Renal cortical epithelial cell (primary cell): ENCODE data around the gene PRSS35. TPM values are rescaled to one million over a fixed set of nuclear protein-coding genes. Genes with fewer than 3 reads are reported as not detected.
"Not testable (repeated sequence)": the region's sequence is repeated elsewhere in the genome, so short reads cannot be mapped to it uniquely, and the experiment has no call there.

Experiments
- DNase-seq: peaks from one replicate; pipeline ENCODE4 v3.0.0-alpha.2; 2011; ENCODE audit warnings: low read depth
- total RNA-seq: library from RNA; depleted of rRNA; stranded (reverse); fragments of >200 nt; gene quantifications from 2 replicates; pipeline ENCODE4 v1.2.3, GENCODE V29; 2014

Gene PRSS35
- 5.0 TPM in 1 of 2 replicates, not detected in the other for total RNA-seq

DNA sequence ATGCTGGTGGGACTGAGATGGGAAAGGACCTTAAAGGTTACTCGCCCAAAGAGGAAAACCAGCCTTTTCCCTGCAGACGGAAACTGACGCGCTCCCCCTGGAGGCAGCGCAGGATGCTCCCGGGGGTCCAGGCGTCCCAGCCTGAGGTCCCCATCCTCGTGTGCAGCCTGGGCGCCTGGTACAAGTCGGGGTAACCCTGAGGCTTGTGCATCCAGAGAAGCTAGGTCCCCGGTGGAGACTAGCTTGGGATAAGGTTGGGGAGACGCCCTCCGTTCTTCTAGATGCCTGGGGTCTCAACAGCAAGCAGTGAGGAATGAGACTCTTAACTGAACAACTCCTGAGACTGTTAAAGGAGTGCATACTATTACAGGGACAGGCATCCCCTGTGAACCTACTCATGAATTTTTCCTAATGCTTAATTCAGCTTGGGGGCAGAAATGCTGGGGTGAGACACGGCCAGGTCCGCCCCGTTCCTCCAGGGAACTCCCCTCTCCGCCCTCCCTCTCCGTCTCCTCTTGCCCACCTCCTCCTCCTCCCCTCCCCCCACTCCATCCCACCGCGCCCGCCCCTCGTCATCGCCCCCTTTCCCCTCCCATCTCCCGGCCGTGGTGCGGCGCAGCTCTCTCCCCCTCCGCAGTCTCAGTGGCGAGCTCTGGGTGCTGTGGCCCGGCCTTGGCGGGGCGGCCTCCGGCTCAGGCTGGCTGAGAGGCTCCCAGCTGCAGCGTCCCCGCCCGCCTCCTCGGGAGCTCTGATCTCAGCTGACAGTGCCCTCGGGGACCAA, at the start of gene PRSS35:
TSS of gene PRSS35 (plus strand) at position 634 of the 781 bp plus-strand sequence. CDS start 10,908 bp downstream, outside the sequence.
- peak; percentile 51 for DNase-seq

DNA sequence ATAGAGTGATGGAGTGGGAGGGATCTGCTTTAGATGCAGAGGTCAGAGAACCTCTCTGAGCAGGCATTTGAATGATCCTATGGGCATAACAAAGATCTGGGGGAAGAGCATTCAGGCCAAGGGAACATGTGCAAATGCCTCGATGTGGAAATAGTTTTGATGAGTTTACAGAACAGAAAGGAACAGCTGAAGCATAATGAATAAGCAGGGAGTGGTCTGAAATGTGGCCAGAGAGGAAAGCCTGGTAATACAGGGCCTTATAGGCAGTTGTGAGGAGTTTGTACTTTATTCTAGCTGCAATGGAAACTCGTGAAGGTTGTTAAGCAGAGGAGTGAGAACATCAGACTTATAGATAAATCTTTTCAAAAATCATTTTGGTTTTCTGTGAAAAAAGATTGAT, 48.4 kb upstream of the PRSS35 start:
- DNase-seq = peak; percentile 9

DNA sequence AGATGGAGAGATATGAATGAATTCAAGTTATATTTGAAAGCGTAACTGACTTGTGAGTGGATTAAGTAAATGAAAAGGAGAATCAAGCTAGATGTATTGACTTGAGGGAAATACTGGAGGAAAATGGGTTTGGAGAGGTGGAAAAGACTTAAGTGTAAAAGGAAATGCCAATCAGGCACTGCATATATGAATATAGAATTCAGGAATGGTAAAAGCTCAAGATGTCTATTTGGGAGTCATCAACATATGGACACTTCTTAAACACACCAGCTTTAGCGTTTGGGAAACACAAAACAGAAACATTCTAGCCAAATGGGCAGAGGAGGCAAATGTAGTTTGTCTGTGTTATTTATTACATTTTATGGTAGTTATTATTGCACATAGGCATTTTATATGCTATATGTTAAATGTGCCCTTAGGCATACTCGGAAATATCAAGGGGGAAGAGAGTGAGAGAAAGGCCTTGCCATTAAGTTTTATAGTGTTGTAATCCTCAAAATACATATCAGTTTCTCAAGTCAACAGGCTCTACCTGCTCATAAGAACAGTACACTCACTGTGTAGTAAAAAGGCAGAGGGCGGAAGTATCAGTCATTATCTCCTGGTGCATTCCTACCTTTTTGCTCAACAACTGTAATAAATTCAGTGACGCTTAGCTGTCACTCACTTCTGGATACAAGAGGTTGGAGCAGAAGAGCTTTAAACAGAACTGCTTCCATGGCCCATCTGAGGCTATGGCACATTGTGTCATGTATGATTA, 47.8 kb upstream of the PRSS35 start:
- no peak for DNase-seq

DNA sequence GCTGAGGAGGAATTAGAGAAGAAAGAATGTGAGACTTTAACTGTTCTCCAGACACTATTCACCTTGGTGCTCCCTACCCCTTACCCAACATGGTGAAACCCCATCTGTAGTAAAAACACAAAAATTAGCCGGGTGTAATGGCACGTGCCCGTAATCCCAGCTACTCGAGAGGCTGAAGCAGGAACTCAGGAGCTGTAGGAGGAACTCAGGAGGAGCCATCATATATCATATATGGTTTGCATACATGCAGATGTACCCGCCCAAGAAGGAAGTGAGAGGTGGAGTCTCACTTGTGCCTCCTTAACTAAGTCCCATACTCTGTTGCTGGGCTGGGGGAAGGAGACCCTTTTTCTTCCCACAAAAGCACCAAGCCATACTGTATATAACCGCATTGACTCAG, 46.0 kb upstream of the PRSS35 start:
- DNase-seq = no peak

GRCh38 chr6:83467620-83468036, 44.7 kb upstream of the PRSS35 start:
- DNase-seq = no peak

DNA sequence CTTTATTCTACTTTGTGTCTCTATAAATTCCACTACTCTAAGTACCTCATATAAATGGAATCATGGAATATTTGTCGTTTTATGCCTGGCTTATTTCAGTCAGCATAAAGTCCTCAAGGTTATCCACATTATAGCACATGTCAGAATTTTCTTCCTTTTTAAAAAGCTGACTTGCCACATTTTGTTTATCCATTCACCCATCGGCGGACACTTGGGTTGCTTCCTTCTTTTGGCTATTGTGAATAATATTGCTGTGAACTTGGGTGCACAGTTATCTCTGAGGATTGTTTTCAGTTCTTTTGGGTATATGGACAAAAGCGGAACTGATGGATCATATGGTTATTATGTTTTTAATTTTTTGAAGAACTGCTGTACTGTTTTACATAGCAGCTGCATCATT, 42.3 kb upstream of the PRSS35 start:
- no peak for DNase-seq

- DNase-seq = no peak
These were observed 41.7 kb upstream of the PRSS35 start for GRCh38 chr6:83470587-83470986.

GRCh38 chr6:83472767-83473166, 39.6 kb upstream of the PRSS35 start:
- no peak for DNase-seq

GRCh38 chr6:83474309-83474708, 38.0 kb upstream of the PRSS35 start:
- DNase-seq = peak; percentile 69

DNA sequence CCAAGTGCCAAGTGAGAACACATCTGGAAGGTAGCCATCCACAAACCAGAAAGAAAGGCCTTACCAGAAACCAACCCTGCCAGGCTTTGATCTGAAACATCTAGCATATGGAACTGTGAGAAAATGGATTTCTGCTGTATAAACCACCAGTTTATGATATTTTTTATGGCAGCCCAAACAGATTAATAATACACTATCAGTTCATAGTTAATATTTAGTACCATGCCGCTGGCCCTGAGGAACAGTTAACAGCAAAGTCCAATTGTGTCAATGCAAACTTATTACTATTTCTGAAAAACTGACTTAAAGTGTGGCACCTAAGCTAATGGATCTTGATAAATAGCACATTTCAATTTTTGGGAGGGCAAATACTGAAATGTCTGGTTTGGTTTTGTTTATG, 35.4 kb upstream of the PRSS35 start:
- DNase-seq = no peak

- no peak for DNase-seq
These were observed 32.9 kb upstream of the PRSS35 start for GRCh38 chr6:83479389-83479788.

- DNase-seq = no peak
These were observed 31.9 kb upstream of the PRSS35 start for GRCh38 chr6:83480470-83480869.

DNA sequence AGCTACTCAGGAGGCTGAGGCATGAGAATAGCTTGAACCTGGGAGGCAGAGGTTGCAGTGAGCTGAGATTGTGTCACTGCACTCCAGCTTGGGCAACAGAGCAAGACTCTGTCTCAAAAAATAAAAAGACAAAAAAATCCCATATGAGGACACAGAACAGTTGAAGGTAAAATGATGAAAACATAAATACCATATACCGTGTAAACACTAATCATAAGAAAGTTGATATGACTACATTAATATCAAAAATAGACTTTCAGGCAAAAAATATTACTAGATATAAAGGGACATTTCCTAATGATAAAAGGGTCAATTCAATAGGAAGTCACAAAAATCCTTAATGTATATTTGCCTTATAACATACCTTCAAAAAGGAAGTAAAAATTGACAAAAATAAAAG, 30.4 kb upstream of the PRSS35 start:
- DNase-seq = not testable (repeated sequence)

DNA sequence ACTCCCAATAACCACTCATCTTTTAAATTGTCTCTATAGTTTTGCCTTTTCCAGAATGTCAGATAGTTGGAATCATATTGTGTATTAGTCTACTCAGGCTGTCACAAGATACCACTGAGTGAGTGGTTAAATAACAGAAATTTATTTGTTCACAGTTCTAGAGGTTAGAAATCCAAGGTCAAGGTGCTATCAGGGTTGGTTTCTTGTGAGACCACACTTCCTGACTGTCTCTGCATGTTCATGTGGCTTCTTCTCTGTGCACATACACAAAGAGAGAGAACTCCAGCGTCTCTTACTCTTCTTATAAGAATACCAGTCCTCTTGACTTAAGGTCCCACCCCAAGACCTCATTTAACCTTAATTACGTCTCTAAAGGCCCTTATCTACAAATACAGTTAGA, 23.9 kb upstream of the PRSS35 start:
- DNase-seq = no peak

- DNase-seq = no peak
These were observed 23.5 kb upstream of the PRSS35 start for GRCh38 chr6:83488861-83489260.

DNA sequence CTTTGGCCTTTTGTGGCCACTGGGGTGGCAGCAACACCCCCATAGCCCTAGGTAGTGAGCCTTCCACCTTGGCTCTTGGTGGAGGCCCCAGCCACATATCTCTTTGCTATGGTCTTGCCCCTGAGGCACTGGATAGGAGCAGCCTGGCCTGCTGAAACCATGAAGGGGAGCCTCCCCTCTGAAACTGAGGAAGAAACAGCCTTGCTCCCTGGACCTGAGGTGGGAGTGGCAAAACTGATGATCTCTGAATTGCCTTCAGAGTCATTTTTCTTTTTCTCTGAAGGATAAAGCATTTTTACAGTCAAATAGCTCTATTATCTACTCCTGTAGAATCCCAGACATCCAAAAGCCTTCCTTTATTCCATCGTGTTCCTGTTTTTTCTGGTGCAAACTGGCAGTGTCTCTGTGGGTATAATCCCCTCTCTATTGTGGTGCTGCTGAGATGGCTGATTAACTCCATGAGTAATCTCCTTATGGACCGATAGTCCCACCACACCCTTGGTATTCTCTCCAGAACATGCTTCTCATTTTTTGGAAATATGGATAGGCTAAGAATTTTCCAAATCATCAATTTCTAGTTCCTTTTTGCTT, 22.0 kb upstream of the PRSS35 start:
- DNase-seq = no peak

GRCh38 chr6:83505356-83505755, 7.0 kb upstream of the PRSS35 start:
- no peak for DNase-seq

DNA sequence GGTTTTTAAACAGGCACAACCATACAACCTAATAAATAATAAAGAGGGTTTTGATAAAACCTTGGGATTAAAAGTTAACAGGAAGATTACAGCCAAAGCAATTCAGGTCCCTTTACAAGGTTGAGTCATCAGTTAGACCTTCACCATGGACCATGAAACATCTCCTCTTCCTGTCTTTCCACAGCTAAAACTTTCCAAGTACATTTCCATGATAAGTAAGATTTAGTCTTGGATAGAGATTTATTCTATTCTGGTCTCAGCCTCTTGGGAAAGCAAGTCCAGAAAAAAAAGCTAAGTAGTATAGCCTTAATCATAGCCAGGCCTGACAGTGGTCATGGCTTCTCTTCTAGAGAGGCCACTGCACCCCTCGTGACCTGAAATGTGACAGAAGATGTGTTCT, 2.9 kb upstream of the PRSS35 start:
- DNase-seq = peak; percentile 47

DNA sequence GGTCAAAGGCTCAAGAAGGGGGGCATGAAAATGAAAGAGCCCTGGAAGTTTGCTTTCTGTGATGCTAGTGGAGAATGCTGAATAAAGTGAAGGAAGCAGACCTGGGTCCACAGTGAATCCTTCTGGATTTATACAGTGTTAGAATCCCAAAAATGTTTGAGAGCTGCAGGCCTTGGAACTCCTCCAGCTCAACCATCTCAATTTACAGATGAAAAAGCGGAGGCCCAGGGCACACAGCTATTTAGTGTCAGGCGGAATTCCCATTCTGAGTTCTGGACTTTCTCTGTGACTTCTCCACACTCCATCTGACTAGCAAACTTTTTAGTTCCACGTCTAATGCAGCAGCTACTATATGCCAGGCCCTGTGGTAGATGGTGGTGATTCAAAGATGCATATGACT, 1.5 kb upstream of the PRSS35 start:
- no peak for DNase-seq

DNA sequence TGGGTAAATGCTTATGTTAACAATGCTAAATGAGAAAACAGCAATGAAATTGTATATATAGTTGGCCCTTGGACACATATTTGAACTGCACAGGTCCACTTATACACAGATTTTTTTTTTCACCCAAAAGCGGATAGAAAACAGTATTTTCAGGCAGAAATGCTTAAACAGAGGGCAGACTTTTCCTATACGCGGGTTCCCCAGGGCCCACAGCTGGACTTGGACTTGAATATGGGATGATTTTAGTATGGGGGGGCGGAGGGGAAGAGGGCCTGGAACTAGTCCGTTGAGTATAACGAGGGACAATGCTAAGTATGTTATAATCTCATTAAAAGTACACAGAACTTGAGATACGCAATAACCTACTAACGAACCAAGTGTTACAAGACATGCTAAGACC, 1.1 kb upstream of the PRSS35 start:
- DNase-seq = no peak

DNA sequence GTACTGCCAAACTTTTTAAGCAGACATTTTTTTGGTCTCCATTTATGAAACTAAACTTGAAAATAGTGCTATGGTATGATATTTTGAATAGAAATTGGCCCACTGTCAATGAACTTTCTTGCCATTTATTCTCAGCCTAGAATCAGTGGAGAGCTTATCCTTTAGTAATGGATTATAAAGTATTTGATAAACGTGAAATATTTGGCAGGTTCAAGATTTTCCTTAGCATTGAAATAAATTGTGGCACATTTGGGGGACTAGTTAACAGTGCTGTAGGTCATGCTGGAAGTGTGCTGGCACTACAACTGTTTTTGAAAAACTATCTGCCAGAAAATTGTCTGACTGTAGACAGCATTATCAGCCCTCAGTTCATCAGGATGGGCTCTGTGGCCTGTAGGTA, 2.1 kb downstream of the PRSS35 start:
- DNase-seq = no peak

GRCh38 chr6:83514866-83515466, 2.6 kb downstream of the PRSS35 start:
- DNase-seq = peak; percentile 70
